ENCODE data around the gene MAGOHB. TPM values are rescaled to one million over a fixed set of nuclear protein-coding genes. Genes with fewer than 3 reads are reported as not detected.
"Not testable (repeated sequence)": the region's sequence is repeated elsewhere in the genome, so short reads cannot be mapped to it uniquely, and the experiment has no call there.

MAGOHB gene
- total RNA-seq, 3 donors from 2014 or later (not counting 1 experiment from before 2014, with no cell fraction given), result 13.0 to 16.3 (median 13.1) TPM

DNA sequence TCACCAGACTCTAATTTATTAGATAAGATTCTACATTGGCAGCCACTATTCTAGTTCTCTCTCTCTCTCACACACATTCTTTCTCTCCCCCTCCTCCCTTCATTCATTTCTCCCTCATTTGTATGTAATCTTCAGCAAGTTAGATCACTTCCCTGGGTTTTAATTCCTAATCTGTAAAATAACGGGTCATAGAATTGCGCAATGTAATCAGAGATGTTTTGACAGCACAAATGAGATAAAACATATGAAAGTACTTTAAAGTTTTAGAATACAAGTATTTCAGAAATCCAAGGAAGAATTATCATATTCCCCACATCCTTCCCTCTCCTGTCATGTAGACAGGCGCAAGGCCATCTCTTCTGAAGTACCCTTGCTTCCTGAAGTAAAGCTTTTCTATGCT, 38.8 kb upstream of the MAGOHB start:
- Histone ChIP-seq H3K36me3 (ENCODE audit: control insufficient read depth, insufficient read depth, low read length) (no peaks in the 10 kb centered on the region), H3K4me3 (ENCODE audit: low read length) (no peak overlapping the region), H3K27ac (ENCODE audit: low read length) (no peak overlapping the region), H3K27me3 (ENCODE audit: control insufficient read depth, insufficient read depth, low read length) (no peaks in the 10 kb centered on the region), H3K4me1 (ENCODE audit: control insufficient read depth, insufficient read depth, low read length) (no peaks in the 10 kb centered on the region), H3K9me3 (ENCODE audit: control insufficient read depth, insufficient read depth, low read length) (peaks cover 4% of the 10 kb centered on the region)
- ATAC-seq, result no peak
- Mint-ChIP-seq H3K27me3 (ENCODE audit: low read depth in 2 of 2) (peaks cover 3 to 7% of the 10 kb centered on the region in 2 donors), H3K27ac (no peak overlapping the region), H3K4me1 (peaks cover 0 to 7% of the 10 kb centered on the region in 2 donors), H3K4me3 (no peak overlapping the region), H3K9me3 (no peaks in the 10 kb centered on the region), H3K36me3 (peaks cover 5% of the 10 kb centered on the region)
- WGBS (ENCODE audit: insufficient coverage), result 94% methylated on average over 1 of the region's 3 CpGs
- TF ChIP-seq CTCF (IDR thresholded peaks at IDR 0.05), result no peak
- intact Hi-C loops (cut with micrococcal nuclease), result no loop called here
- DNase-seq, result no peak

- Mint-ChIP-seq H3K9me3 (peaks cover 7 to 13% of the 10 kb centered on the region in 2 donors), H3K27me3 (ENCODE audit: low read depth in 2 of 2) (peaks cover 7 to 11% of the 10 kb centered on the region in 2 donors), H3K36me3 (peaks cover 29% of the 10 kb centered on the region)
- H3K4me1 ChIP-seq (ENCODE audit: control insufficient read depth, insufficient read depth, low read length); DNase-seq; intact Hi-C loops (cut with micrococcal nuclease); H3K27me3 ChIP-seq (ENCODE audit: control insufficient read depth, insufficient read depth, low read length); H3K27ac Mint-ChIP-seq; H3K4me3 ChIP-seq (ENCODE audit: low read length); H3K4me3 Mint-ChIP-seq; H3K4me1 Mint-ChIP-seq; ATAC-seq; H3K36me3 ChIP-seq (ENCODE audit: control insufficient read depth, insufficient read depth, low read length); H3K27ac ChIP-seq (ENCODE audit: low read length): not testable (repeated sequence)
- peaks cover 16% of the 10 kb centered on the region for H3K9me3 ChIP-seq (ENCODE audit: control insufficient read depth, insufficient read depth, low read length)
These were observed 33.2 kb upstream of the MAGOHB start for GRCh38 chr12:10646576-10646975.

GRCh38 chr12:10645910-10646309, 32.5 kb upstream of the MAGOHB start:
- no peaks in the 10 kb centered on the region for H3K36me3 ChIP-seq (ENCODE audit: control insufficient read depth, insufficient read depth, low read length)
- no peak for ATAC-seq
- peaks cover 0 to 6% of the 10 kb centered on the region in 2 donors for H3K4me1 Mint-ChIP-seq
- H3K4me3 ChIP-seq (ENCODE audit: low read length), result no peak overlapping the region
- H3K27me3 Mint-ChIP-seq (ENCODE audit: low read depth in 2 of 2), result peaks cover 7 to 11% of the 10 kb centered on the region in 2 donors
- no peak overlapping the region for H3K27ac Mint-ChIP-seq
- H3K9me3 Mint-ChIP-seq, result peaks cover 7 to 13% of the 10 kb centered on the region in 2 donors
- peaks cover 29% of the 10 kb centered on the region for H3K36me3 Mint-ChIP-seq
- no peaks in the 10 kb centered on the region for H3K4me1 ChIP-seq (ENCODE audit: control insufficient read depth, insufficient read depth, low read length)
- no peak overlapping the region for H3K4me3 Mint-ChIP-seq
- DNase-seq, result no peak
- no peak for TF ChIP-seq CTCF (IDR thresholded peaks at IDR 0.05)
- intact Hi-C loops (cut with micrococcal nuclease), result no loop called here
- no peak overlapping the region for H3K27ac ChIP-seq (ENCODE audit: low read length)
- H3K27me3 ChIP-seq (ENCODE audit: control insufficient read depth, insufficient read depth, low read length), result no peaks in the 10 kb centered on the region
- peaks cover 16% of the 10 kb centered on the region for H3K9me3 ChIP-seq (ENCODE audit: control insufficient read depth, insufficient read depth, low read length)
- WGBS (ENCODE audit: insufficient coverage), result 63% methylated on average over 4 of the region's 4 CpGs

DNA sequence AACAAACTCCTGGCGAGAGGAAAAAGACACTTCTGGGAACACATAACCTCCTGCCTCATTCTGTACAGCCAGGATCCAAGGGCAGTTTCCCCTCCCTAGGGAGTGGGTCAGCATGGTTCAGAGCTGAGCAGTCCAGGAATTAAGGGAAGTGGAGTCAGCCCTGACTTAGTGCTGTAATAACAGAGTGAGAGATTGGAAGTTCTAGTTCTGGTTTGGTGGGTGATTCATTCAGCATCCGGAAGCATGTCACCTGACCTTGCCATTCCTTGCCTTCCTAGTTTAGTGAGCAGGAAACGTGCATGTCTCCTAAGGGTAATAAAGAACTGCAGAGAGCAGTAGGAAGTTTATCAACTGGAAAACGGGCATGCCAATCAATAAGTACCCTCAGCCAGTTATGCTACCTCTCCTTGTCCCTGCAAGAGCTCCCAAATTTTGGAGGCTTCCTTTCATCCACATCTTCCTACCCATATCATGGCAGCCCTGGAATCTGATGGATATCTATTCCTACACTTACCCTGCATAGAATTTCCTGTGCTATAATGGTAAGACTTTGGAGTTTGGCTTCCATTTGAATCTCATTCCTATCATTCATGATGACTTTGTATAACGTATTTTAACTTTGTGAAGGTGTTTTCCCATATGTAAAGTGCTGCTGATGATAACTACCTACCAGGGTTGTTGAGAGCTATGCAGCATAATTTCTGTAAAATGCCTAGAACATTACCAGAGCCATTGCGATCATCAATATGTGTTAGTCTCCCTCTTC, 28.5 kb upstream of the MAGOHB start:
- TF ChIP-seq CTCF (IDR thresholded peaks at IDR 0.05), result no peak
- peaks cover 7 to 14% of the 10 kb centered on the region in 2 donors for H3K27me3 Mint-ChIP-seq (ENCODE audit: low read depth in 2 of 2)
- DNase-seq (no peak), ATAC-seq (no peak)
- peaks cover 7 to 13% of the 10 kb centered on the region in 2 donors for H3K9me3 Mint-ChIP-seq
- H3K4me3 Mint-ChIP-seq, result no peak overlapping the region
- Histone ChIP-seq H3K4me1 (ENCODE audit: control insufficient read depth, insufficient read depth, low read length) (no peaks in the 10 kb centered on the region), H3K9me3 (ENCODE audit: control insufficient read depth, insufficient read depth, low read length) (peaks cover 13% of the 10 kb centered on the region), H3K27me3 (ENCODE audit: control insufficient read depth, insufficient read depth, low read length) (no peaks in the 10 kb centered on the region), H3K27ac (ENCODE audit: low read length) (no peak overlapping the region), H3K4me3 (ENCODE audit: low read length) (no peak overlapping the region), H3K36me3 (ENCODE audit: control insufficient read depth, insufficient read depth, low read length) (no peaks in the 10 kb centered on the region)
- no peaks in the 10 kb centered on the region for H3K4me1 Mint-ChIP-seq
- intact Hi-C loops (cut with micrococcal nuclease), result no loop called here
- WGBS (ENCODE audit: insufficient coverage), result 91% methylated on average over 4 of the region's 6 CpGs
- no peak overlapping the region for H3K27ac Mint-ChIP-seq
- peaks cover 24% of the 10 kb centered on the region for H3K36me3 Mint-ChIP-seq
